ENCODE measurements around the gene SNX25. TPM values are rescaled to one million over a fixed set of nuclear protein-coding genes. Genes with fewer than 3 reads are reported as not detected.
A peak's percentile ranks its signal among the peaks of the same experiment; 100 is the strongest.
"Not testable (repeated sequence)": the region's sequence is repeated elsewhere in the genome, so short reads cannot be mapped to it uniquely, and the experiment has no call there.

Gene SNX25
- total RNA-seq, 1 experiment from 2014 or later: 23.0 TPM

GRCh38 chr4:185248393-185249039 lies 39.1 kb downstream of the SNX25 start:
- Histone ChIP-seq H3K27ac (no peak overlapping the region), H3K4me1 (replicated peaks) (peaks cover 13% of the 10 kb centered on the region; the same call in 1 of the 2 replicates), H3K36me3 (no peaks in the 10 kb centered on the region), H3K9me3 (replicated peaks) (no peaks in the 10 kb centered on the region), H3K4me3 (no peak overlapping the region), H3K27me3 (replicated peaks) (no peaks in the 10 kb centered on the region)
- DNase-seq (ENCODE audit: low read depth in 1 of 2, low spot score in 2 of 2): no peak

- no peak overlapping the region for H3K4me3 ChIP-seq
- no peaks in the 10 kb centered on the region for H3K9me3 ChIP-seq (replicated peaks)
- no peak for DNase-seq (ENCODE audit: low read depth in 1 of 2, low spot score in 2 of 2)
- H3K27me3 ChIP-seq (replicated peaks): no peaks in the 10 kb centered on the region
- peaks cover 14% of the 10 kb centered on the region for H3K4me1 ChIP-seq (replicated peaks)
- H3K36me3 ChIP-seq: no peaks in the 10 kb centered on the region
- H3K27ac ChIP-seq: no peak overlapping the region
Measured at GRCh38 chr4:185249105-185249504, 39.7 kb downstream of the SNX25 start.

- no peaks in the 10 kb centered on the region for H3K9me3 ChIP-seq (replicated peaks)
- peaks cover 2% of the 10 kb centered on the region; the same call in 1 of the 2 replicates for H3K36me3 ChIP-seq
- H3K4me1 ChIP-seq (replicated peaks): peaks cover 31% of the 10 kb centered on the region
- peak in 1 of 2 experiments; percentile 10 for DNase-seq (ENCODE audit: low read depth in 1 of 2, low spot score in 2 of 2)
- H3K4me3 ChIP-seq: no peak overlapping the region
- H3K27me3 ChIP-seq (replicated peaks): no peaks in the 10 kb centered on the region
- H3K27ac ChIP-seq: no peak overlapping the region
Measured at GRCh38 chr4:185254434-185254833, 45.0 kb downstream of the SNX25 start.

- H3K36me3 ChIP-seq: peaks cover 2% of the 10 kb centered on the region; the same call in 1 of the 2 replicates
- no peak overlapping the region for H3K27ac ChIP-seq
- no peak overlapping the region for H3K4me3 ChIP-seq
- DNase-seq (ENCODE audit: low read depth in 1 of 2, low spot score in 2 of 2): no peak
- H3K4me1 ChIP-seq (replicated peaks): peaks cover 31% of the 10 kb centered on the region
- H3K9me3 ChIP-seq (replicated peaks): no peaks in the 10 kb centered on the region
- no peaks in the 10 kb centered on the region for H3K27me3 ChIP-seq (replicated peaks)
Measured at GRCh38 chr4:185255868-185256267, 46.5 kb downstream of the SNX25 start.

GRCh38 chr4:185256446-185256845 lies 47.0 kb downstream of the SNX25 start:
- DNase-seq (ENCODE audit: low read depth in 1 of 2, low spot score in 2 of 2): peak; percentile 38 to 55
- Histone ChIP-seq H3K9me3 (replicated peaks) (no peaks in the 10 kb centered on the region), H3K27ac (peak overlapping the region; percentile 33; the same call in 1 of the 2 replicates), H3K4me3 (no peak overlapping the region), H3K27me3 (replicated peaks) (no peaks in the 10 kb centered on the region), H3K4me1 (replicated peaks) (peaks cover 31% of the 10 kb centered on the region), H3K36me3 (peaks cover 2% of the 10 kb centered on the region; the same call in 1 of the 2 replicates)

GRCh38 chr4:185257086-185257485 lies 47.7 kb downstream of the SNX25 start:
- peaks cover 31% of the 10 kb centered on the region for H3K4me1 ChIP-seq (replicated peaks)
- no peak for DNase-seq (ENCODE audit: low read depth in 1 of 2, low spot score in 2 of 2)
- H3K27ac ChIP-seq: peak overlapping the region; percentile 33; the same call in 1 of the 2 replicates
- H3K4me3 ChIP-seq: no peak overlapping the region
- no peaks in the 10 kb centered on the region for H3K27me3 ChIP-seq (replicated peaks)
- no peaks in the 10 kb centered on the region for H3K9me3 ChIP-seq (replicated peaks)
- H3K36me3 ChIP-seq: peaks cover 2% of the 10 kb centered on the region; the same call in 1 of the 2 replicates

GRCh38 chr4:185257694-185258093 lies 48.3 kb downstream of the SNX25 start:
- no peaks in the 10 kb centered on the region for H3K27me3 ChIP-seq (replicated peaks)
- peaks cover 2% of the 10 kb centered on the region; the same call in 1 of the 2 replicates for H3K36me3 ChIP-seq
- H3K4me1 ChIP-seq (replicated peaks): peaks cover 31% of the 10 kb centered on the region
- H3K27ac ChIP-seq: no peak overlapping the region
- DNase-seq (ENCODE audit: low read depth in 1 of 2, low spot score in 2 of 2): no peak
- no peak overlapping the region for H3K4me3 ChIP-seq
- H3K9me3 ChIP-seq (replicated peaks): no peaks in the 10 kb centered on the region

- not testable (repeated sequence) for H3K4me3 ChIP-seq; H3K9me3 ChIP-seq (replicated peaks); H3K27ac ChIP-seq; H3K27me3 ChIP-seq (replicated peaks); H3K36me3 ChIP-seq
- DNase-seq (ENCODE audit: low read depth in 1 of 2, low spot score in 2 of 2): peak; percentile 48 to 71
- peaks cover 31% of the 10 kb centered on the region for H3K4me1 ChIP-seq (replicated peaks)
Measured at GRCh38 chr4:185258741-185259140, 49.3 kb downstream of the SNX25 start.

GRCh38 chr4:185259719-185260118 lies 50.3 kb downstream of the SNX25 start:
- no peak overlapping the region for H3K27ac ChIP-seq

GRCh38 chr4:185261946-185262345 lies 52.5 kb downstream of the SNX25 start:
- no peaks in the 10 kb centered on the region for H3K27me3 ChIP-seq (replicated peaks)
- no peak for DNase-seq (ENCODE audit: low read depth in 1 of 2, low spot score in 2 of 2)
- no peak overlapping the region for H3K27ac ChIP-seq
- H3K4me3 ChIP-seq: no peak overlapping the region
- H3K9me3 ChIP-seq (replicated peaks): no peaks in the 10 kb centered on the region
- peaks cover 13% of the 10 kb centered on the region for H3K4me1 ChIP-seq (replicated peaks)
- peaks cover 3% of the 10 kb centered on the region; the same call in 1 of the 2 replicates for H3K36me3 ChIP-seq

More at GRCh38 chr4:185259719-185260118, 50.3 kb downstream of the SNX25 start:
- no peaks in the 10 kb centered on the region for H3K9me3 ChIP-seq (replicated peaks)
- DNase-seq (ENCODE audit: low read depth in 1 of 2, low spot score in 2 of 2): no peak
- H3K27me3 ChIP-seq (replicated peaks): no peaks in the 10 kb centered on the region
- H3K36me3 ChIP-seq: peaks cover 2% of the 10 kb centered on the region; the same call in 1 of the 2 replicates
- no peak overlapping the region for H3K4me3 ChIP-seq
- peaks cover 27% of the 10 kb centered on the region for H3K4me1 ChIP-seq (replicated peaks)

- no peak for DNase-seq (ENCODE audit: low read depth in 1 of 2, low spot score in 2 of 2)
- Histone ChIP-seq H3K4me3 (no peak overlapping the region), H3K9me3 (replicated peaks) (no peaks in the 10 kb centered on the region), H3K27ac (no peak overlapping the region), H3K4me1 (replicated peaks) (peaks cover 4% of the 10 kb centered on the region), H3K36me3 (peaks cover 5% of the 10 kb centered on the region), H3K27me3 (replicated peaks) (no peaks in the 10 kb centered on the region)
Measured at GRCh38 chr4:185263419-185263818, 54.0 kb downstream of the SNX25 start.

- peaks cover 7% of the 10 kb centered on the region for H3K36me3 ChIP-seq
- H3K27ac ChIP-seq: no peak overlapping the region
- no peak overlapping the region for H3K4me3 ChIP-seq
- DNase-seq (ENCODE audit: low read depth in 1 of 2, low spot score in 2 of 2): no peak
- H3K9me3 ChIP-seq (replicated peaks): no peaks in the 10 kb centered on the region
- H3K27me3 ChIP-seq (replicated peaks): no peaks in the 10 kb centered on the region
- H3K4me1 ChIP-seq (replicated peaks): no peaks in the 10 kb centered on the region
Measured at GRCh38 chr4:185265942-185266341, 56.5 kb downstream of the SNX25 start.

GRCh38 chr4:185269286-185269685 lies 59.9 kb downstream of the SNX25 start:
- peaks cover 7% of the 10 kb centered on the region for H3K36me3 ChIP-seq
- no peaks in the 10 kb centered on the region for H3K4me1 ChIP-seq (replicated peaks)
- no peak for DNase-seq (ENCODE audit: low read depth in 1 of 2, low spot score in 2 of 2)
- no peak overlapping the region for H3K27ac ChIP-seq
- no peaks in the 10 kb centered on the region for H3K27me3 ChIP-seq (replicated peaks)
- H3K9me3 ChIP-seq (replicated peaks): no peaks in the 10 kb centered on the region
- H3K4me3 ChIP-seq: no peak overlapping the region

GRCh38 chr4:185270037-185270436 lies 60.6 kb downstream of the SNX25 start:
- no peak overlapping the region for H3K27ac ChIP-seq
- DNase-seq (ENCODE audit: low read depth in 1 of 2, low spot score in 2 of 2): no peak
- H3K4me1 ChIP-seq (replicated peaks): no peaks in the 10 kb centered on the region
- no peaks in the 10 kb centered on the region for H3K9me3 ChIP-seq (replicated peaks)
- no peaks in the 10 kb centered on the region for H3K27me3 ChIP-seq (replicated peaks)
- no peak overlapping the region for H3K4me3 ChIP-seq
- H3K36me3 ChIP-seq: peaks cover 7% of the 10 kb centered on the region
